22Rv1 (cell line): ENCODE measurements around the gene TDP2.

Experiments
- CTCF ChIP-seq: fragments of 450-650 bp; IDR thresholded peaks from 2 replicates; pipeline ENCODE4 v1.5.1; 2017; ENCODE audit warnings: mild to moderate bottlenecking
- ZFX ChIP-seq: fragments of 450-650 bp; IDR thresholded peaks from 2 replicates; pipeline ENCODE4 v1.6.1; 2017; ENCODE audit warnings: antibody characterized with exemption, borderline replicate concordance

- TF ChIP-seq CTCF (no peak), ZFX (no peak)
These were observed 30.0 kb downstream of the TDP2 start for GRCh38 chr6:24636681-24637080.
